ACC112 (cell line): ENCODE results near the gene TPM4.

Experiments used
- H2AFZ ChIP-seq: fragments of 200-600 bp; sonication (generic); one replicate; pipeline ENCODE4 v1.6.0; 2017; ENCODE audit warnings: antibody characterized with exemption, low read length; ENCODE audit not compliant: unreplicated experiment
- H3K27ac ChIP-seq: fragments of 200-600 bp; sonication (generic); 2 replicates; pipeline ENCODE4 v1.5.1; 2014; ENCODE audit warnings: low read depth, mild to moderate bottlenecking, antibody characterized with exemption, low read length, moderate library complexity
- H3K27me3 ChIP-seq: fragments of 200-600 bp; sonication (generic); 2 replicates; pipeline ENCODE4 v1.6.1; 2014; ENCODE audit warnings: mild to moderate bottlenecking, antibody characterized with exemption, low read length, moderate library complexity, mixed read lengths; ENCODE audit not compliant: insufficient read depth
- H3K36me3 ChIP-seq: fragments of 200-600 bp; sonication (generic); 2 replicates; pipeline ENCODE4 v1.6.1; 2016; ENCODE audit warnings: mild to moderate bottlenecking, antibody characterized with exemption, low read length, moderate library complexity, mixed read lengths; ENCODE audit not compliant: insufficient read depth
- H3K4me1 ChIP-seq: fragments of 200-600 bp; sonication (generic); one replicate; pipeline ENCODE4 v1.6.1; 2016; ENCODE audit warnings: low read length, mixed read lengths; ENCODE audit not compliant: insufficient read depth, unreplicated experiment, control insufficient read depth
- H3K4me3 ChIP-seq: fragments of 200-600 bp; sonication (generic); 2 replicates; pipeline ENCODE4 v1.5.1; 2014; ENCODE audit warnings: mild to moderate bottlenecking, low read depth, low read length
- H3K79me2 ChIP-seq: fragments of 200-600 bp; sonication (generic); one replicate; pipeline ENCODE4 v1.6.0; 2016; ENCODE audit warnings: low read length; ENCODE audit not compliant: control insufficient read depth, unreplicated experiment, insufficient read depth

The TPM4 gene

DNA sequence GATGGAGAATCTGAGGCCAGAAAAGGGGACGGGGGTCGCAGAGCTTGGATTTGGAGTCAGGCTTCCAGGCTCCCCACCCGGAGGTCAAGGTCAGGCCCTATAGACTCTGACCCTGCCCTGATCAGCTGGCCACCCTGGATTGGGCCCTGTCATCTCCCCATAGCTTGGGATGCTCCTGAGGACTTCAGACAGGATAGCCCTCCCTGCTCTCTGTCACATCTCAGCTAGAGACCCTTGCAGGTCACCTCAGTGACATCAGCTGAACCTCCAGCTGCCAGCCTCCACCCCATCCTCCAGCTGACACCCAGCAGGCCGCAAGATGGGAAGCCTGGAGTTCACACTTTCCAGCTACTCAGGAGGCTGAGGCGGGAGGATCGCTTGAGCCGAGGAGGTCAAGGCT, 2.8 kb upstream of the TPM4 start:
- Histone ChIP-seq H3K27me3 (no peaks in the 10 kb centered on the region), H3K4me1 (peaks cover 20% of the 10 kb centered on the region), H3K4me3 (no peak overlapping the region), H3K27ac (peak overlapping the region; percentile 3; the same call in 1 of the 2 replicates), H3K36me3 (peaks cover 5% of the 10 kb centered on the region; the same call in 1 of the 2 replicates), H2AFZ (no peak overlapping the region), H3K79me2 (peaks cover 73% of the 10 kb centered on the region)

DNA sequence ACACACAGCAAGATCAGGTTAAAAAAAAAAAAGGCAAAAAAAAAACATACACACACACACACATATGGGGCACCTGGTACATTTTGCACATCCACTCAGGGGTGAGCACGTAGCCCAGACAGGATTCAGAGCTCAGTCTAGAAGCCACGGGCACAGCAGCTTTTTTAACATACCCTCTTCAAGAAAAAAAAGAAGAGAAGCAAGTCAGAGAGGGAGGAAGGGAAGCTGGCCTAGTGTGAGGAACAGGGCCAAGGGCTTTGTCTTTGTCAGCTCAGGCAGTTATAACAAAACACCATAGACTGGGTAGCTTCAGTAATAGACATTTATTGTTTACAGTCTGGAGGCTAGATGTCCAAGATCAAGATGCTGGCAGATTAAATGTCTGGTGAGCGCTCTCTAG, 2.3 kb upstream of the TPM4 start:
- Histone ChIP-seq H3K79me2 (peaks cover 69% of the 10 kb centered on the region), H3K36me3 (peaks cover 4% of the 10 kb centered on the region; the same call in 1 of the 2 replicates), H3K4me3 (no peak overlapping the region), H3K27me3 (no peaks in the 10 kb centered on the region), H2AFZ (no peak overlapping the region), H3K27ac (peak overlapping the region; percentile 41; the same call in 1 of the 2 replicates), H3K4me1 (peaks cover 19% of the 10 kb centered on the region)

DNA sequence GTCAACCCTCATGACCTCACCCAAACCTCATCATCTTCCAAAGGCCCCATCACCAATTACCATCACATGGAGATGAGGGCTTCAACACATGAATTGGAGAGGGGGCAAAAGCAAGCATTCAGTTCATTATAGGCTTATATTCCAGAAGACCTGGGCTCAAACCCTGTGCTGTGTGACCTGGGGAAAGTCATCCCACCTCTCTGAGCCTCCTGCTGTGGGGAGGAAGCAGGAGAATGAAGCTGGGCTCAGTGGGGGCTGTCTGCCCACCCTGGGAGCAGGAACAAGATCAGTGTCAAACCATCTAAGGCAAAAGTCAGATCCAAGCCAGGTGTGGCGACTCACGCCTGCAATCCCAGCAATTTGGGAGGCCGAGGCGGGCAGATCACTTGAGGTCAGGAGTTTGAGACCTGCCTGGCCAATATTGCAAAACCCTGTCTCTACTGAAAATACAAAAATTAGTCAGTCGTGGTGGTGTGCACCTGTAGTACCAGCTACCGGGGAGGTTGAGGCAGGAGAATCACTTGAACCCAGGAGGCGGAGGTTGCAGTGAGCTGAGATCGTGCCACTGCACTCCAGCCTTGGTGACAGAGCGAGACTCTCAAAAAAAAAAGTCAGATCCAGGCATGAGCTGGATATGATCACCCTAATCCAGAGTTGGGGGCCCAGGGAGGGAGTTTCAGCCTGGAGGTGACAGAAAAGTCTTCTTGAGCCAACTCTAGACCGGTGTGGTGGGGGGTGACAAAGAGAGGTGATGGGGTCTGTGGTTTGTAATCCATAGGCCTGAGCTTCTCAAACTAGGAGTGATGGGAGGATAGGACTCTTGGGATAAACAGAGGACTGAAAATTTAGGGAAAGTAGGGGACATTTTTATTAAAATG, 1.6 kb upstream of the TPM4 start:
- no peak overlapping the region for H3K4me3 ChIP-seq
- H3K4me1 ChIP-seq, result peaks cover 18% of the 10 kb centered on the region
- H3K27ac ChIP-seq, result peak overlapping the region; percentile 100
- peaks cover 69% of the 10 kb centered on the region for H3K79me2 ChIP-seq
- H2AFZ ChIP-seq, result no peak overlapping the region
- H3K36me3 ChIP-seq, result peaks cover 4% of the 10 kb centered on the region; the same call in 1 of the 2 replicates
- H3K27me3 ChIP-seq, result no peaks in the 10 kb centered on the region

DNA sequence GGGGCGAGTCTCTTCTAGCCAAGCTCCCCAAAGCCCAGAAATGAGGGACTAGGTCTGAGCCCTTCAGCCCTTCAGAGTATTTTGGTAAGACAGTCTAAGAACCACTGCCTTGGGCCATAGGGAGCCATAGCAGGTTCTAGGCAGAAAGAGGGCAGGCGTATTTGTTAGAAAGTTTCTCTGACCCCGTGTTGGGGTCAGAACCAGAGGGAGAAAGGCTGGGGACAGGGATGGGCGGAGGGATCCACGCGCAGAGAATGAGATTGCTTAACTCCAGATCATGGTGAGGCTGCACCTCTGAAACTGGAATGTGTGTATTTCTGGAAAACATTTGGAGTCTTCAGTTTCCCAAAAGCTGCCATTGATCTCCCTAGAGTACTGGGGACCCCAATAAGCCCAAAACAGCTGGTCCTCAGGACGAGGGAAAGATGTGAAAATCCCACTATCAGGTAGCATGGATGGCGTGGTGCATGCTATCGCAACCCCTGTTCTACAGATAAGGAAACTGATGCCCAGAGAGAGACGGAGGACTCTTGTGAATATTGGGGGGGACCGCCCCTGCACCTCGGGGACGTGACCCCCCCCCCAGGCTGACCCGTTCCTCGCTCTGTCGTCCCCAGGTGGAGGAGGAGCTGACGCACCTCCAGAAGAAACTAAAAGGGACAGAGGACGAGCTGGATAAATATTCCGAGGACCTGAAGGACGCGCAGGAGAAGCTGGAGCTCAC, 703 bp upstream of the TPM4 start:
- H3K79me2 ChIP-seq, result peaks cover 70% of the 10 kb centered on the region
- no peaks in the 10 kb centered on the region for H3K27me3 ChIP-seq
- H3K4me3 ChIP-seq, result peak overlapping the region; percentile 97
- peak overlapping the region; percentile 100 for H3K27ac ChIP-seq
- H3K4me1 ChIP-seq, result peaks cover 18% of the 10 kb centered on the region
- H3K36me3 ChIP-seq, result peaks cover 11% of the 10 kb centered on the region; the same call in 1 of the 2 replicates
- H2AFZ ChIP-seq, result no peak overlapping the region

DNA sequence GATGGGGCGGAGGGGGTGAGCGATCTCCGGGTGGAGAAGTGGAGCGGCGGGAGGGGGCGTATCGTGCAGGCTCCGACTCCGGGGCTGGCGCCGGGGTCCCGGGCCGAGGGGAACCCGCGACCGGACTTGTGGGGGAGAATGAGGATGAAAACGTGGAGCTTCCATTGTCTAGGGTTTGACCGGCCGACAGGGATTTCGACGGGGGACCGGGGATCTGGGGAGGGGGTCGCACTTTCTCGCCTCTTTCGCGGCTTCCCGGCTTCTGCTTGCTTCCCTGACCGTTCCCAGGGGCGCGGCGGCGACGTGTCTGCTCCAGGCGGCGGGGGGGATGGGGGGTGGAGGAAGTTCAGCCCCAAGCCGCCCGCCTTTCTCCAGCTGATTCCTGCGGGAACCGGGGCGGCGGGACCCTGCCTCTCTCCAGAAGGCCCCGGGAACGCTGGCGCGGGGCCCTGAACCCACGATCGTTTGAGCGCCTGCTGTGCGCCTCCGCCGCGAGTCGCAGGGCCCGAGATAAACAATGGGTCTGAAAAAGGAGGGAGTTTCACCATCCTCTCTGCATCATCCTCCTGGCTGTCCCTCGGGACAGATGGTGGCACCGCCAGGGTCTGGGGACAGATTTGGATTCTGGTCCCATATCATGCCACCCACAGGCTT, 790 bp downstream of the TPM4 start:
- H3K27me3 ChIP-seq, result no peaks in the 10 kb centered on the region
- peak overlapping the region; percentile 97 for H3K4me3 ChIP-seq
- peaks cover 14% of the 10 kb centered on the region for H3K36me3 ChIP-seq
- peak overlapping the region; percentile 100 for H3K27ac ChIP-seq
- H3K4me1 ChIP-seq, result peaks cover 21% of the 10 kb centered on the region
- peaks cover 75% of the 10 kb centered on the region for H3K79me2 ChIP-seq
- no peak overlapping the region for H2AFZ ChIP-seq

DNA sequence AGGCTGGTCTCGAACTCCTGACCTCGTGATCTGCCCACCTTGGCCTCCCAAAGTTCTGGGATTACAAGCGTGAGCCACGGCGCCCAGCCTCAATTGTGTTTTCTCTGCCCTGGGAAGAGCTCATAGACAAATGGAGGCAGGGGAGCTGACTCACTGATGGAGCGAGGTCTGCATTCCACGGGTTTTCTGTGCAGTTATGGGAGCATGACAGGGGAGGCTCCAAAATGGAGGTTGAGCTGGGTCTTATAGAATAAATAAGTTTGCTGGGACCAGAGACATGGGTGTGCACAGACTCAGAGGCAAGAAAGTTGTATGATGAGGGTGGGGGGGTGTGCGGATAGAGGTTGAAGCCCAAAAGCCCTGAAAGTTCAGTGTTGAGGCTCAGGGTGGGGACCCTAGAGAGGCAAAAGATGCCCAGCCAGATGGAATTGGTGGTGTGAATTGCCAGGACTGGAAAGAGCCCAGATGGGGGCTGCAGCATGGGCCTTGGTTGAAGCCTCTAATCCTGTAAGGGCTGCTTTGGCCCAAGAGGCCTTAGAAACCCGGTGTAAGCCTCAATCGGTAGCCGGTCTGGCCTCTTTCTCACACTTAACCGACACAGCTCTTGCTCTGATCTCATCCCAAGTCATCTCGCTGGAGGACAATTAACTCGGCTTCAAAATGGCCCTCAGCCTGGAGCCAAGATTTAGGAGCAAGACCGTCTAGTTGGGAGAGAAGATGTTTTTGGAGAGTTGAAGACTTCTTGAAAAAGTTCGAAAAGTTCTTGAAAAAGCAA, 1.9 kb downstream of the TPM4 start:
- Histone ChIP-seq H3K27ac (peak overlapping the region; percentile 100), H3K79me2 (peaks cover 81% of the 10 kb centered on the region), H3K4me3 (peak overlapping the region; percentile 97), H3K27me3 (no peaks in the 10 kb centered on the region), H3K36me3 (peaks cover 18% of the 10 kb centered on the region), H3K4me1 (peaks cover 21% of the 10 kb centered on the region), H2AFZ (no peak overlapping the region)

DNA sequence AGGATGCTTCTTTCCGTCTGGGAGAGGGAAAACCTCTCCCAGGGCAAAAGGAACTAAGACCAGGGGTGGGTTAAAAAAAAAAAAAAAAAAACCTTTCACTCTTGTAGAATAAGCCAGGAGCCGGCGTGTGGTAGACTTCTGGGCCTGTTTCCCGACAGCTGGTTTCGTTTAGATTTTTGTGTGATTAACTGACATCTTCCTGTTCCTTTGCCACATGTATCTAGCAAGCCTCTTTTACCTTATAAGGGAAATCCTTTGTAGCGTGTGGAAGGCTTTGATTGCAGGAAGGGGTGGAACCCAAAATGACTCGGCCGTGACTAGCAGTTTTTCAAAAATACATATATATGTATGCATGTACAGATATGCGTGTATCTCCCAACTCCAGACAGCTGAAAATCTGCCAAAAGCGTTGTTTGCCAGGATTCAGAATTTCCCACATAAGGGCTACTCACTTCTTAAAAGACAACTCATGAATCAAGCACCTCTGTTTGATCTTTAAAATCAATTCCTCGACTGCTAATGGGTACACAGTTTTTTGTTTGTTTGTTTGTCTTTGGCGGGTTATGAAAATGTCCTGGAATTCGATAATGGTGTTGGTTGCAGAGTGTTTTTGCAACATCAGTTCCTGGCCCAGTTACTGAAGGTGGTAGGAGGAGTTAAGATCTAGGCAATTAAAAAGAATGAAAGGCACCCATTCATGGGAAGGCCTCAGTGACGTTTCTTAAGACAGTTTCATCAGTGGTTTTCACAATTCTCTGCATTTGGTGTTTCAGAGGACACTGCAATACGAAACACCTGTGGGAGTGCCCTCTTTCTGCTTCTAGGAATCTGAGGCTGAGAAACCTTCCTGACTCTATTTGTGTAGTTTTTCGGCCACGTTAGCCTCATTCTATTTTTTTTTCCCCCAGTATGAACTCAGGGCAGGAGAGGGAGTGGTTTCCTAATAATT, 2.7 kb downstream of the TPM4 start:
- H3K79me2 ChIP-seq, result peaks cover 85% of the 10 kb centered on the region
- H3K27me3 ChIP-seq, result no peaks in the 10 kb centered on the region
- H3K27ac ChIP-seq, result peak overlapping the region; percentile 100
- no peak overlapping the region for H2AFZ ChIP-seq
- peaks cover 21% of the 10 kb centered on the region for H3K4me1 ChIP-seq
- peak overlapping the region; percentile 97 for H3K4me3 ChIP-seq
- peaks cover 18% of the 10 kb centered on the region for H3K36me3 ChIP-seq

DNA sequence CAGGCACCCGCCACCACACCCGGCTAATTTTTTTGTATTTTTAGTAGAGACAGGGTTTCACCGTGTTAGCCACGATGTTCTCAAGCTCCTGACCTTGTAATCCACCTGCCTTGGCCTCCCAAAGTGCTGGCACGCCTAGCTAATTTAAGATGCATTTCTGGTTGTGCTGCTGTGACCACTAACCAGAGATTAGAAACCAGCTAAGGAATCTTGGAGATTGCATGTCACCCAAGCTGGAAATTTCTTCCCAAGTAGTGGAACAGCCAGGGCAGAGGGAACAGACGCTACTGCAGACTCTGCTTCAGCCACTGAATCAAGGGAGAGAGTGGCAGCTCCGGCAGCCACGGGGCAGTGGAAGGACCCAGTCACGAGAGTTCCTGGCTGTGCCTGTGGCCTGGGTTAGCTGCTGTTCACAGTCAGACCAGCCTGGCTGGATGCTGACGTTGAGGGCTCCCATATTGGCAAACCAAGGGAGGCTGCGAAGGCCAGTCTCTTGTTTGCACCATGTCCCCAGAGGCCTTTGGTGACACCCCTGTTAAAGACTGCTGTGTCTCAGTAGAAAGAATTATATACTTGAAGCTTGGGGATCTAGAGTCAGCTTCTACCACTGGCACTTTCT, 7.9 kb downstream of the TPM4 start:
- Histone ChIP-seq H3K79me2 (peaks cover 89% of the 10 kb centered on the region), H3K27me3 (no peaks in the 10 kb centered on the region), H3K4me1 (peaks cover 25% of the 10 kb centered on the region), H3K27ac (peak overlapping the region; percentile 41; the same call in 1 of the 2 replicates), H2AFZ (no peak overlapping the region), H3K4me3 (no peak overlapping the region), H3K36me3 (peaks cover 29% of the 10 kb centered on the region)

DNA sequence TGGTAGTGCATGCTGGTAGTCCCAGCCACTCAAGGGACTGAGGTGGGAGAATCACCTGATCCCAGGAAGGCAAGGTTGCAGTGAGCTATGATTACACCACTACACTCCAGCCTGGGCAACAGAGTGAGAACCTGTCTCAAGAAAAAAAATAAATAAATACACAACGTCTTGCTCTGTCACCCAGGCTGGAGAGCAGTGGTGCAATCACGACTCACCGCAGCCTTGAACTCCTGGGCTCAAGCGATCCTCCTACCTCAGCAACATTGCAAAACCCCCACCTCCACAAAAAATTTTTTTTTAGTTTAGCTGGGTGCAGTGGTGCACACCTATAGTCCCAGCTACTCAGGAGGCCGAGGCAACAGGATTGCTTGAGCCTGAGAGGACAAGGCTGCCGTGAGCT, 8.8 kb downstream of the TPM4 start:
- Histone ChIP-seq H3K27me3 (no peaks in the 10 kb centered on the region), H3K27ac (peak overlapping the region; percentile 41), H3K79me2 (peaks cover 89% of the 10 kb centered on the region), H3K4me3 (no peak overlapping the region), H2AFZ (no peak overlapping the region), H3K36me3 (peaks cover 26% of the 10 kb centered on the region), H3K4me1 (peaks cover 16% of the 10 kb centered on the region)
